ENCODE measurements around the gene GYPC. TPM values are rescaled to one million over a fixed set of nuclear protein-coding genes. Genes with fewer than 3 reads are reported as not detected.
A peak's percentile ranks its signal among the peaks of the same experiment; 100 is the strongest.
"Not testable (repeated sequence)": the region's sequence is repeated elsewhere in the genome, so short reads cannot be mapped to it uniquely, and the experiment has no call there.

The GYPC gene
- total RNA-seq, 1 donor from 2014 or later, result 98.8 TPM

- TF ChIP-seq CTCF (IDR thresholded peaks at IDR 0.05; ENCODE audit: borderline replicate concordance), result no peak
- intact Hi-C loops (cut with micrococcal nuclease), result no loop called here
- no peak for DNase-seq
- no peaks in the 10 kb centered on the region for H3K36me3 ChIP-seq
- H3K27me3 ChIP-seq (ENCODE audit: low read depth), result no peaks in the 10 kb centered on the region
- no peaks in the 10 kb centered on the region for H3K9me3 ChIP-seq (replicated peaks)
- peaks cover 19% of the 10 kb centered on the region for H3K4me1 ChIP-seq
- H3K27ac ChIP-seq (replicated peaks), result no peak overlapping the region
- H3K4me3 ChIP-seq, result no peak overlapping the region
Observed at GRCh38 chr2:126637386-126637785, 18.6 kb upstream of the GYPC start.

GRCh38 chr2:126638746-126639145 lies 17.2 kb upstream of the GYPC start:
- H3K27me3 ChIP-seq (ENCODE audit: low read depth), result no peaks in the 10 kb centered on the region
- intact Hi-C loops (cut with micrococcal nuclease), result no loop called here
- no peak for DNase-seq
- H3K4me1 ChIP-seq, result peaks cover 19% of the 10 kb centered on the region
- H3K36me3 ChIP-seq, result no peaks in the 10 kb centered on the region
- no peak overlapping the region for H3K4me3 ChIP-seq
- H3K27ac ChIP-seq (replicated peaks), result no peak overlapping the region
- H3K9me3 ChIP-seq (replicated peaks), result no peaks in the 10 kb centered on the region
- TF ChIP-seq CTCF (IDR thresholded peaks at IDR 0.05; ENCODE audit: borderline replicate concordance), result no peak

GRCh38 chr2:126639276-126639675 lies 16.7 kb upstream of the GYPC start:
- H3K36me3 ChIP-seq, result no peaks in the 10 kb centered on the region
- no peaks in the 10 kb centered on the region for H3K27me3 ChIP-seq (ENCODE audit: low read depth)
- no peak for DNase-seq
- no peak overlapping the region for H3K27ac ChIP-seq (replicated peaks)
- H3K4me1 ChIP-seq, result peaks cover 16% of the 10 kb centered on the region
- no peak overlapping the region for H3K4me3 ChIP-seq
- no peak for TF ChIP-seq CTCF (IDR thresholded peaks at IDR 0.05; ENCODE audit: borderline replicate concordance)
- intact Hi-C loops (cut with micrococcal nuclease), result no loop called here
- H3K9me3 ChIP-seq (replicated peaks), result no peaks in the 10 kb centered on the region

- H3K27me3 ChIP-seq (ENCODE audit: low read depth); H3K36me3 ChIP-seq; H3K27ac ChIP-seq (replicated peaks); H3K4me1 ChIP-seq; H3K9me3 ChIP-seq (replicated peaks); DNase-seq; H3K4me3 ChIP-seq; intact Hi-C loops (cut with micrococcal nuclease): not testable (repeated sequence)
Observed at GRCh38 chr2:126641294-126641693, 14.7 kb upstream of the GYPC start.

- intact Hi-C loops (cut with micrococcal nuclease), result no loop called here
- no peaks in the 10 kb centered on the region for H3K36me3 ChIP-seq
- no peaks in the 10 kb centered on the region for H3K4me1 ChIP-seq
- no peak for DNase-seq
- no peak overlapping the region for H3K4me3 ChIP-seq
- no peaks in the 10 kb centered on the region for H3K9me3 ChIP-seq (replicated peaks)
- H3K27ac ChIP-seq (replicated peaks), result no peak overlapping the region
- no peak for TF ChIP-seq CTCF (IDR thresholded peaks at IDR 0.05; ENCODE audit: borderline replicate concordance)
- H3K27me3 ChIP-seq (ENCODE audit: low read depth), result no peaks in the 10 kb centered on the region
Observed at GRCh38 chr2:126642031-126642430, 13.9 kb upstream of the GYPC start.

GRCh38 chr2:126643431-126643830 lies 12.5 kb upstream of the GYPC start:
- intact Hi-C loops (cut with micrococcal nuclease), result no loop called here
- Histone ChIP-seq H3K27me3 (ENCODE audit: low read depth) (no peaks in the 10 kb centered on the region), H3K9me3 (replicated peaks) (no peaks in the 10 kb centered on the region), H3K4me3 (no peak overlapping the region), H3K27ac (replicated peaks) (no peak overlapping the region), H3K4me1 (no peaks in the 10 kb centered on the region), H3K36me3 (no peaks in the 10 kb centered on the region)
- DNase-seq, result no peak
- peak; percentile 15 for TF ChIP-seq CTCF (IDR thresholded peaks at IDR 0.05; ENCODE audit: borderline replicate concordance)

All from left ventricle myocardium inferior (tissue), 1 donor.